H54 (cell line): Measurements from ENCODE around the gene OR52B6.

Source experiments
- DNase-seq: peaks from one replicate; pipeline ENCODE4 v3.0.0; 2011; ENCODE audit warnings: low spot score, mixed read lengths; ENCODE audit not compliant: insufficient read length
- FAIRE-seq: peaks from 3 replicates; lab custom pipeline; 2011; peaks lifted over from hg19 to GRCh38; lab: Jason Lieb, UNC
- POLR2A ChIP-seq: IDR thresholded peaks from 2 replicates; pipeline ENCODE4 v1.6.1; 2011; ENCODE audit warnings: low read depth, mild to moderate bottlenecking, low read length

Gene OR52B6

DNA sequence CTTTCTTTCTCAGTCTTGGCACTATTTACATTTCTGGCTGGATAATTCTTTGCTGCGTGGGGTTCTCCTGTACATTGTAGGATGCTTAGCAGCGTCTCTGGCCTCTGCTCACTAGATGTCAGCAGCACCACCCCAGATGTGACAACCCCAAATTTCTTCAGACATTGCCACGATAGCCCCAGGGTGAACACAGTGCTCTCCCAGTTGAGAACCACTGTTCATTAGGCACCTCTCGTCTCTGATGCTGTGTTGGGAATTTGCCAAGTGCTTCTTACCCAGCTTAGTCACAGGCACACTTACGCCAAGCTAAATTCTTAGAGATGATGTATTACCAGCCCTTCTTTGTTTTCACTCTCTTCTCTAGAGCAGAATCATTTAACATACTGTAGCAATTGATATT lies 25.2 kb downstream of the OR52B6 start:
- TF ChIP-seq POLR2A, result no peak
- FAIRE-seq (peak; percentile 87), DNase-seq (peak; percentile 42)

DNA sequence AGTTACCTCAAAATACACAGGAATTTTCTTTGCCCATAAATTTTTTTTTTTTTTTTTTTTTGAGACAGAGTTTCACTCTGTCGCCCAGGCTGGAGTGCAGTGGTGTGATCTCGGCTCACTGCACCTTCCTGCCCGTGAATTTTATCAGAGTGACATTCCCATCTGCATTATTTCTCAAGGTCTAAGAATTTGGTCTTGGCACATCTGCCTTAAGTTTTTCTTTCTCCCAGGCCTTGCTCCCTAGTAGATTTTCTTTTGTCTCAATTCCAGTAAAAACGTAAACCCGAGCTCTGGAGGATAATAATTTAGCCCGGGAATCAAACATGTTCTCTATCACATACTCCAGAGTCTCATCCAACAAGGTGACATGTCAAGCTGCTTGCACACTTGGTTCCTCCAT lies 28.1 kb downstream of the OR52B6 start:
- no peak for FAIRE-seq
- TF ChIP-seq POLR2A, result no peak
- DNase-seq, result no peak

DNA sequence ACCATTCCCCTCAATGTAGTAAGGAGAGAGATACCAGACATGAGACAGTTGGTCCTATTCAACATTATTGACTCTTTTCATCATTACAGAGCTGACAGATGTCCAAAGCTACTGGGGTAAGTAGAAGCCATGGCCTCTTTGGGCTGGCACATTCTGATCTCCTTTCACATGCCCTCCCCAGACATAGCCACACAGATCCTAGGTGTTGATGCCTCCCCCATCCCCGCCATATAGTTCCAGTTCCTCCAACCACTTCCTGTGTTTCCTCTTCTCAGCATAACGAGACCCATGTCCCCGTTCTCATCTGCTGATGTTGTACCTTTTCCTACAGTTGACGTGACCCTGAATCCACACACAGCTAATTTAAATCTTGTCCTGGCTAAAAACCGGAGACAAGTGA lies 29.8 kb downstream of the OR52B6 start:
- no peak for TF ChIP-seq POLR2A
- DNase-seq (no peak), FAIRE-seq (no peak)

DNA sequence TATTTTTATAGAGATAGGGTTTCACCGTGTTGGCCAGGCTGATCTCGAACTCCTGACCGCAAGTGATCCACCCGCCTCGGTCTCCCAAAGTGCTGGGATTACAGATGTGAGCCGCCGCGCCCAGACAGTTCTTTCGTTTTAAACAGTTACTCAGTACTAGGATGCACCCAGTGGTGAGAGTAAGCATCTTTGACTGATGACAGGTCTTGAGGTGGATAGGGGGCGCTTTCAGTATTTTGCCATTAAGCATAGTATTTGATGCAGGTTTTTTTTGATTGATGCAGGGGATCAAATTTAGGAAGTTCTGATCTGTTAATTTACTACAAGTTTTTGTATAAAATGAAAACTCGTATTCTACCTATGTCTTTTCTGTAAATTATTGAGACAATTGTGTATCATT lies 30.9 kb downstream of the OR52B6 start:
- no peak for TF ChIP-seq POLR2A
- FAIRE-seq (no peak), DNase-seq (no peak)

DNA sequence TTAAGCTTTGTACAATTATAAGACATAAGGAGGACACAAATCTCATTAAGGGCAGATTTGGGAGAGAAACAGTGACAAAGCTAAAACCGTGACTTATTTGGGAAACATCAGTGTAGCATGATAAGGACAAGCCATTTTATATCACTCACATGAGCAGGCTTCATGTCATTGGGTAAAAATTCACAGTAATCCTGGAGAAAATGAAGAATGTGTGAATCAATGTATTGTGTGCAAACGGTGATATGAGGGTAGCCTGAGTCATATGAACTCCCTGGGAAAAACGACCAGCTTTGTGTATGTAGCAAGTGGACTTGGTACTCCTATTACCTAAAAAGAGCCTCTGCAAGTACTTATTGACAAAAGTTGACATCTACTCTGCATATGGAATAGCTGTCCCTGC lies 38.1 kb downstream of the OR52B6 start:
- peak; percentile 38 for DNase-seq
- peak; percentile 84 for FAIRE-seq
- TF ChIP-seq POLR2A, result no peak

DNA sequence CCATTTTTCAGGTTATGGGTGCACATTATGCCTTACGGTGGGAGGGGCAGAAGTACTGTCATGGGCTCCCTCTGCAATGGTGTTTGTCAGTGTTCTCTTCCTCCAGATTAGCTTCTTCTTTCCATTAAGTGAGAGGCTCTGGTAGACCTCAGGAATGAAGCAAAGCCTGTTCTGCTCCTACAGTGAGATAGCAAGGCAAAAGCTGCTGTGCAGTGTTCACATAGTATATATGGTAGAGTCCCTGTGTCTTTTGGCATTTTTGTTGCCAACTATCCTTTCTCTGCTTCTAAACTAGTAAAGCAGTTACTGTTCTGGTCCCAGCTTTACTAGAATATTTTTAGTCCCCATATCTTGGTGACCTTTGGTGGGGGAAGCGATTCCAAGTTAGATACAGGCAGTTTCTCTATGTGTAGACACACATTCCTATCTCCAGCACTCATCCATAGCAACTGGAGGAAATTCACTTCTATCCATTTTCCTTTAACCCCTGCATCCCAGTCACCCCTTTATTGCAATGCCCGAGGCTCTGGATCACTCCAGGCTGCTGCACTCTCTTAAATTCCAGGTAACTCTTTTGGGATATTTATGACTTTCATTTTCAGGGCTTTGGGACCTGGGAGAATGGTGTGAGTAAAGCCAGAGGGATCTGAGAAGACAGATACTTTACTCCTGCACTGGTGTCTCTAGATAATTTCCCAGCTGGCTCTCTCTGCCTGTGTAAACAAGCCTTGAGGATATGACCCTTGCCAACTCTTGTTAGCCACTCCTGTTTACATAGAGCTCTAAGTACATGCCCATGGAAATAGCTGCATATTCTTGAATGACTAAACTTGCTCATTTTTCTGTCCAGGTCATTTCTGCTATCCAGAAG lies 40.2 kb downstream of the OR52B6 start:
- peak; percentile 45 for DNase-seq
- TF ChIP-seq POLR2A, result no peak
- FAIRE-seq, result peak; percentile 71

DNA sequence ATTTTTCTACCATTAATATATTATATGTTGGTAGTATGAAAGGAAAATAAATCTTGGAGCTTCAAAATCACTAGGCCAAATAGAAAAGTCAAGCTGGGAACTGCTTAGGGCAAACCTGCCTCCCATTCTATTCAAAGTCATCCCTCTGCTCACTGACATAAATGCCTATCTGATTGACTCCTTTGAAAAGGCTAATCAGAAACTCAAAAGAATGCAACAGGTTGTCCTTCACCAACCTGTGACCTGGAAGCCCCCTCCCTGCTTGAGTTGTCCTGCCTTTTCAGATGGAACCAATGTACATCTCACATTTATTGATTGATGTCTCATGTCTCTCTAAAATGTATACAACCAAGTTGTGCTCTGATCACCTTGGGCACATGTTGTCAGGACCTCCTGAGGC lies 40.9 kb downstream of the OR52B6 start:
- no peak for FAIRE-seq
- no peak for DNase-seq
- no peak for TF ChIP-seq POLR2A

DNA sequence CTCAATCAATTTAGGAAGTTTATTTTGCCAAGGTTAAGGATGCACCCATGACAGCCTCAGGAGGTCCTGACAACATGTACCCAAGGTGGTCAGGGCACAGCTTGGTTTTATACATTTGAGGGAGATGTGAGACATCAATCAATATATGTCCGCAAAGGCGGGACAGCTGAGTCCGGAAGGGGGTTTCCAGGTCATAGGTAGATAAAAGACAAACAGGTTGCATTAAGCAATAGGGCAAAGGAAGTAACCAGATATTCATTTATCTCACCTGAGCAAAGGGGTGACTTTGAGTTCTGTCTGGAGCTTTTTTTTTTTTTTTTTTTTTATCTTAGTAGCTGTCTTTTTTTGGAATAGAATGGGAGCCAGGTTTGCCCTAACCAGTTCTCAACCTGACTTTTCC lies 42.1 kb downstream of the OR52B6 start:
- DNase-seq, result no peak
- no peak for FAIRE-seq
- no peak for TF ChIP-seq POLR2A

DNA sequence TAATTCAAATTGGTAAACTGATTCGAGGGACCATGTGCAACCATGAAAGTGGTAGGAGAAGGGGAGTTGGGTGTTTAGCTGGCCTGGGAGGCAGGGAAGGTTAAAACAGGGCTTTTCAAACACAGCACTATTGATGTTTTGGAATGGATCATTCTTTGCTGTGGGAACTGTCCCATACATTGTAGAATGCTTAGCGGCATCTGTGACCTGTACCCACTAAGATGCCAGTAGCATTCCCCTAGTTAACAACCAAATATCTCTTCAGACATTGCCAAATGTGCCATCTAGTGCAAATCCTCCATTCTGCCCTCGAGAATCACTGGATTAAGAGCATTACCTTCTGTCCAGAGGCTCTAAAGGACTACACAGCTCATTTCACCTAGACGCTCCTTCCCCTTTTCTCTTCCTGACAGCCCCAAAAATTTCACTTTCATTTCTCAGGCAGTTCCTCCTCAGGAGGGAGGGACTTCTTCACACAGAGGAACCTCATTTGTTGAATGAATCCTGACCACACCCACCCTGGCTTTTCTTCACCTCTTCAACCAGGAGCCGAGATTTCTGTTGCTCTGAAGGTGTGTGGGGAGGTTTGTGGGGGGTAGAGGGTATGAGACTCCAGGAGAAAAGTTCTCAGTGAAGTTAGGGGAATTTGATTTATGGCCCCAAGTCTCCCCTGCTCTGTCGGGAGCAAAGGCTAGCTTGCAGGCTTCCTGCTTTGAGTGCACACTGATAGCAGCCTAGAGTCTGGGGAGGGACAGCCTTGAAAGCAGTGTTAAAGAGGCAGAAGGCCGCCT lies 44.0 kb downstream of the OR52B6 start, which contains the start of gene TRIM34:
Gene TRIM34, plus strand, starts transcription at position 513 of the 791 bp plus-strand sequence. CDS start 7,331 bp downstream, outside the sequence.
- FAIRE-seq (peak; percentile 84), DNase-seq (peak; percentile 85)
- TF ChIP-seq POLR2A, result no peak; the same call in 1 of the 2 replicates

DNA sequence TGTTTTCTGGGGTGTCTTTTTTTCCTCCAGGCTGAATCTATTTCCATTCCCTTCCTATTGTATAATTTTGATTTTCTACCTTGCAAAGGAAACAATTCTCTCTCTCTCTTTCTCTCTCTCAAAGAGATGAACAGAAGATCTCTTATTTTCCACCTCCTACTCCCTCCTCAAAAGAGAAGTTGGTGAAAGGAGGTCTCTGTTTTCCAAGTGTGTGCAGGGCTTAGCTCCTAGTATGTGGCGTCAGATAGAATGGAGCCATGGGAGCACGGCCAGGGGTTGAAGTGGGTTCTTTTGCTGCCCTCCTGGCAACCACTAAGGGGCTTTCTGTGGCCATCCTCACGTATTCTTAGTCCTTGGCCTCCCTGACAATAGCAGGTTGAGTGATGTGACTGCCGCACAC lies 44.6 kb downstream of the OR52B6 start:
- no peak for TF ChIP-seq POLR2A
- no peak for FAIRE-seq

DNA sequence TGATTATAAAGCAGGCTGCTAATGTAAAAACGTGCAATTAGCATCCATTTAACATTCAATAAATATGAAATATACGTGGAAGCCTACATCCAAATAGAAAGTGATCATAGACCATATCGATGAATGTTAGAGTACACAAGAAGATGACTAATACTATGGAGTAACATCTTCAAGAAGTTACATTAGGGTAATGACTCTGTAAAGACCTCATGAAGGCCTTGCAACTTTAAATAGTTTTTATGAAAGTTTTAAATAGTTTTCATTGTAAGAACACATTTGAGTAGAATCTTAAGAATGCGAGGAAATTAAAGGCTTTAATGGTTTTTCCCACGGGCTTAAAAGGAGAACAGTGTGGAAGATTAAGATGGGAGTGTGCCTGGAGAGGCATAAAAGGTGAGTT lies 45.5 kb downstream of the OR52B6 start:
- DNase-seq (no peak), FAIRE-seq (no peak)
- TF ChIP-seq POLR2A, result no peak

More for the DNA sequence above, 44.6 kb downstream of the OR52B6 start:
- DNase-seq, result peak; percentile 8

DNA sequence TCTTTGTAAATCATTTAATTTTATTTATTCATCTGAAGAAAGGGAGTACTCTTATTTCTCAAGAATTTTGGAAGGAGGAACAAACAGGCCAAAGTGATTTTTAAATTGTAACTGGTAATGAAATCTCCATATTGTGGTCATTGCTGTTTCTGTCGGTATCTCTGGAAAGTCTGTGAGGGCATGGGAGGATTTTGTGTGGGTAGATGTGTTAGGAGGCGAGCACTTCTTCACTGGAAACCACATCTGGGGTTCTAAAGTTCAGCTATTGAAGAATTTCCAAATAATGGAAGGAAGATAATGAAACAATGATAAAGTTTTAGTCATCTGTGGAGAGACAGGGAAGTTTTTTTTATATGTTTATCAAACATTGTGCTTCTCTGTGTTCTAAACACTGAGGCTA lies 50.7 kb downstream of the OR52B6 start:
- DNase-seq (no peak), FAIRE-seq (no peak)
- TF ChIP-seq POLR2A, result no peak
